B cell (primary cell): ENCODE results near the gene ARHGAP45. TPM values are rescaled to one million over a fixed set of nuclear protein-coding genes. Genes with fewer than 3 reads are reported as not detected.

Experiments
- ATAC-seq: fragments of 200-7000 bp; cut with Tn5 transposase; one replicate; pipeline ENCODE4 v1.10.0; 2021; ENCODE audit warnings: low read depth, mild to moderate bottlenecking, moderate number of reproducible peaks, moderate library complexity
- CTCF ChIA-PET: fragments of 350-600 bp; sonication (Branson Sonifier 250); formaldehyde crosslinking; loops from one replicate; lab custom pipeline; 2021; ENCODE audit warnings: antibody characterized with exemption, inconsistent platforms; lab: Charles Lee
- POLR2A ChIA-PET: fragments of 350-600 bp; sonication (Branson Sonifier 250); formaldehyde crosslinking; loops from one replicate; lab custom pipeline; 2021; ENCODE audit warnings: antibody characterized with exemption; lab: Charles Lee
- DNase-seq: peaks from one replicate; pipeline ENCODE4 v3.0.0; 2013
- H2AFZ ChIP-seq: 2 replicates; pipeline ENCODE4 v1.6.1; 2012; ENCODE audit warnings: mild to moderate bottlenecking, low read depth, low read length; ENCODE audit not compliant: insufficient read depth, poor library complexity, severe bottlenecking
- H3K27ac ChIP-seq, 2 donors: 1 replicate in 1 of 2; 2 replicates in 1 of 2; pipeline ENCODE4 v1.5.1; 2012 to 2013; ENCODE audit warnings: low read length in 2 of 2, mild to moderate bottlenecking in 2 of 2, moderate library complexity in 1 of 2
- H3K27me3 ChIP-seq, 4 experiments: fragments of 200-600 bp in 1 of 4; sonication (generic) in 1 of 4; replicated peaks in 1 of 4; 1 replicate in 2 of 4; 2 replicates in 2 of 4; pipeline versions ENCODE4 v1.6.1 to v1.7.0; 2013 to 2016; ENCODE audit warnings: low read length in 3 of 4, mild to moderate bottlenecking in 2 of 4, mixed read lengths in 1 of 4, moderate library complexity in 1 of 4; ENCODE audit not compliant: insufficient read depth in 4 of 4, control insufficient read depth in 3 of 4; ENCODE audit errors: control extremely low read depth in 1 of 4
- H3K36me3 ChIP-seq, 2 experiments: replicated peaks in 1 of 2; 1 replicate in 1 of 2; 2 replicates in 1 of 2; pipeline versions ENCODE4 v1.6.1 to v1.7.1; 2013; ENCODE audit warnings: low read length in 1 of 2; ENCODE audit not compliant: insufficient read depth in 2 of 2, control insufficient read depth in 1 of 2; ENCODE audit errors: control extremely low read depth in 1 of 2, extremely low read depth in 1 of 2
- H3K4me1 ChIP-seq, 2 donors: fragments of 200-600 bp in 1 of 2; sonication (generic) in 1 of 2; 1 replicate in 1 of 2; 2 replicates in 1 of 2; pipeline versions ENCODE4 v1.5.1 to v1.6.1; 2013 to 2017; ENCODE audit warnings: low read length in 2 of 2; ENCODE audit not compliant: control insufficient read depth in 2 of 2, insufficient read depth in 2 of 2
- H3K4me2 ChIP-seq: replicated peaks from 2 replicates; pipeline ENCODE3; 2012; ENCODE audit warnings: mild to moderate bottlenecking, low read depth, low read length; ENCODE audit not compliant: poor library complexity, severe bottlenecking
- H3K4me3 ChIP-seq, 5 experiments: fragments of 200-600 bp in 1 of 5; sonication (generic) in 1 of 5; 1 replicate in 3 of 5; 2 replicates in 2 of 5; pipeline versions ENCODE4 v1.5.1 to v1.7.0; 2011 to 2016; ENCODE audit warnings: low read length in 4 of 5, mild to moderate bottlenecking in 4 of 5, low read depth in 2 of 5, control low read depth in 1 of 5, moderate library complexity in 1 of 5; ENCODE audit not compliant: insufficient read depth in 1 of 5; ENCODE audit errors: control extremely low read depth in 1 of 5, extremely low read depth in 1 of 5
- H3K79me2 ChIP-seq: fragments of 200-600 bp; sonication (generic); one replicate; pipeline ENCODE4 v1.6.0; 2016; ENCODE audit warnings: low read length; ENCODE audit not compliant: control insufficient read depth, insufficient read depth
- H3K9ac ChIP-seq: fragments of 200-600 bp; sonication (generic); 2 replicates; pipeline ENCODE4 v1.6.1; 2017; ENCODE audit warnings: mild to moderate bottlenecking, low read length, moderate library complexity
- H3K9me3 ChIP-seq, 3 donors: one replicate each; pipeline versions ENCODE4 v1.6.1 to v1.7.1; 2013; ENCODE audit warnings: low read length in 2 of 3; ENCODE audit not compliant: control insufficient read depth in 2 of 3, insufficient read depth in 1 of 3; ENCODE audit errors: control extremely low read depth in 1 of 3
- H4K20me1 ChIP-seq: 2 replicates; pipeline ENCODE4 v1.6.0; 2012; ENCODE audit warnings: mild to moderate bottlenecking, low read length; ENCODE audit not compliant: insufficient read depth, control insufficient read depth, poor library complexity, severe bottlenecking
- H3K27ac Mint-ChIP-seq: one replicate; pipeline ENCODE4 v1.8.0; 2021; ENCODE audit warnings: mixed read lengths
- H3K27me3 Mint-ChIP-seq: one replicate; pipeline ENCODE4 v1.8.0; 2021; ENCODE audit warnings: mixed read lengths
- H3K4me1 Mint-ChIP-seq: one replicate; pipeline ENCODE4 v1.8.0; 2021; ENCODE audit warnings: mixed read lengths
- H3K4me3 Mint-ChIP-seq: one replicate; pipeline ENCODE4 v1.8.0; 2021; ENCODE audit warnings: mixed read lengths
- H3K9me3 Mint-ChIP-seq: one replicate; pipeline ENCODE4 v1.8.0; 2022; ENCODE audit warnings: mixed read lengths; ENCODE audit not compliant: insufficient read depth
- EZH2 ChIP-seq: IDR thresholded peaks from 2 replicates; pipeline ENCODE4 v1.6.1; 2012; ENCODE audit warnings: borderline replicate concordance, low read depth, mild to moderate bottlenecking, moderate library complexity, low read length; ENCODE audit not compliant: insufficient read depth, poor library complexity, severe bottlenecking
- WGBS: methylation state at CpG from one replicate; pipeline ENCODE4 v1.1.5; 2013; ENCODE audit warnings: missing lambda C conversion rate; ENCODE audit not compliant: insufficient coverage; 5-methylcytosine and 5-hydroxymethylcytosine counted together
- intact Hi-C: fragments of 100-400 bp; cut with micrococcal nuclease; formaldehyde crosslinking; loops from one replicate; pipeline ENCODE4 v1.10.0; 2022
- polyA plus RNA-seq: library from polyadenylated mRNA; depleted of rRNA; stranded (reverse); fragments of >200 nt; gene quantifications from 2 replicates; pipeline ENCODE4 v1.2.3, GENCODE V29; 2012
- total RNA-seq, 2 donors: library from RNA; stranded (reverse); fragments of 120-200 nt in 1 of 2; gene quantifications; 1 replicate in 1 of 2; 2 replicates in 1 of 2; pipeline versions ENCODE4 v1.2.3 to v1.2.4, GENCODE V29; 2013 to 2022
- TF ChIP-seq, protein P1 (sequence below): fragments of 200-600 bp; IDR thresholded peaks from one replicate; pipeline ENCODE4 v1.8.0; 2022; ENCODE audit warnings: antibody characterized with exemption, mild to moderate bottlenecking

Gene ARHGAP45
- total and polyA plus RNA-seq, 2 donors (not counting 1 experiment from before 2014, with no cell fraction given) = 488 to 490 TPM

DNA sequence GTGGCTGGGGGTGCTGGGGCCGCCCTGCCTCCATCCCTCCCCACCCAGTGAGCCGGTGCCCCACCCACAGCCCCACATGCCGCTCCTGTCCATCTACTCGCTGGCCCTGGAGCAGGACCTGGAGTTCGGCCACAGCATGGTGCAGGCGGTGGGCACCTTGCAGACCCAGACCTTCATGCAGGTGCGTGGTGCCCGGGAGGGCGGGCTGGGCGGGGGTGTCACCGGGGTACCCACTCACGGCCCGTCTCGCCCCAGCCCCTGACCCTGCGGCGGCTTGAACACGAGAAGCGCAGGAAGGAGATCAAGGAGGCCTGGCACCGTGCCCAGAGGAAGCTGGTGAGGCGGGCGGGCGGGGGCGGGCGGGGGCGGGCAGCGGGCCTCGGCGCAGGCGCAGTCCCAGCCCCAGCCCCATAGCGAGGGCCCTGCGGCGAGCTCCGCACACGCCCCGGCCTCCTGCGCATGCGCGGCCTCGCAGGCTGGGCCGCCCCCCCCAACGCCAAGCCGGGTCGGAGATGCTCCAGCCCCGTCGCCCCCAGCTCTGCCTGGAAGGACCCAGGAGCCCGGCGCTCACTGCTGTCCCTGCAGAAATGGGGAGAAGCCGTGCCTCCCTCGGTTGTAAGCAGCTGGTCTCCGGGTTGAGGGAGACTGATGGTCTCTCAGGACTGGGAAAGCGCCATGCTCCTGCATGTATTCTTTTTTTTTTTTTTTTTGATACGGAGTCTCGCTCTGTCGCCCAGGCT lies 7.7 kb downstream of the ARHGAP45 start:
- TF ChIP-seq, protein P1, sequence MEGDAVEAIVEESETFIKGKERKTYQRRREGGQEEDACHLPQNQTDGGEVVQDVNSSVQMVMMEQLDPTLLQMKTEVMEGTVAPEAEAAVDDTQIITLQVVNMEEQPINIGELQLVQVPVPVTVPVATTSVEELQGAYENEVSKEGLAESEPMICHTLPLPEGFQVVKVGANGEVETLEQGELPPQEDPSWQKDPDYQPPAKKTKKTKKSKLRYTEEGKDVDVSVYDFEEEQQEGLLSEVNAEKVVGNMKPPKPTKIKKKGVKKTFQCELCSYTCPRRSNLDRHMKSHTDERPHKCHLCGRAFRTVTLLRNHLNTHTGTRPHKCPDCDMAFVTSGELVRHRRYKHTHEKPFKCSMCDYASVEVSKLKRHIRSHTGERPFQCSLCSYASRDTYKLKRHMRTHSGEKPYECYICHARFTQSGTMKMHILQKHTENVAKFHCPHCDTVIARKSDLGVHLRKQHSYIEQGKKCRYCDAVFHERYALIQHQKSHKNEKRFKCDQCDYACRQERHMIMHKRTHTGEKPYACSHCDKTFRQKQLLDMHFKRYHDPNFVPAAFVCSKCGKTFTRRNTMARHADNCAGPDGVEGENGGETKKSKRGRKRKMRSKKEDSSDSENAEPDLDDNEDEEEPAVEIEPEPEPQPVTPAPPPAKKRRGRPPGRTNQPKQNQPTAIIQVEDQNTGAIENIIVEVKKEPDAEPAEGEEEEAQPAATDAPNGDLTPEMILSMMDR = no peak
- no peak for TF ChIP-seq EZH2
- DNase-seq (peak; percentile 93), ATAC-seq (peak; percentile 53)
- no peak overlapping the region for H2AFZ ChIP-seq
- ChIA-PET CTCF (interaction anchor here (0.6 to 6.9 kb wide), 11 partner anchors 8 to 192 kb away, joined by 3 to 56 read pairs (median 5); partner anchors contain the start of genes ARHGAP45 and WDR18), POLR2A (interaction anchor here (0.5 to 5.0 kb wide), 22 partner anchors 9 to 1631 kb away, joined by 3 to 67 read pairs (median 6); partner anchors contain the start of genes ABCA7, ARHGAP45, CIRBP and FAM174C)
- Mint-ChIP-seq H3K4me1 (peaks cover 48% of the 10 kb centered on the region), H3K27ac (peak overlapping the region; percentile 91), H3K4me3 (peak overlapping the region; percentile 66), H3K27me3 (no peaks in the 10 kb centered on the region), H3K9me3 (no peaks in the 10 kb centered on the region)
- peaks cover 64% of the 10 kb centered on the region for H4K20me1 ChIP-seq
- no peaks in the 10 kb centered on the region for H3K9me3 ChIP-seq
- H3K9ac ChIP-seq = peak overlapping the region; percentile 56
- H3K4me3 ChIP-seq = peak overlapping the region in 1 of 5 experiments; percentile 35
- peaks cover 77% of the 10 kb centered on the region for H3K79me2 ChIP-seq
- H3K4me2 ChIP-seq = peak overlapping the region; percentile 90
- H3K36me3 ChIP-seq = peaks cover 0 to 77% of the 10 kb centered on the region in 2 experiments
- no peaks in the 10 kb centered on the region for H3K27me3 ChIP-seq
- peak overlapping the region; percentile 7 to 19 for H3K27ac ChIP-seq
- WGBS = 6% methylated on average over 47 of the region's 54 CpGs
- H3K4me1 ChIP-seq = peaks cover 65 to 90% of the 10 kb centered on the region in 2 donors
- intact Hi-C loops = no loop called here

DNA sequence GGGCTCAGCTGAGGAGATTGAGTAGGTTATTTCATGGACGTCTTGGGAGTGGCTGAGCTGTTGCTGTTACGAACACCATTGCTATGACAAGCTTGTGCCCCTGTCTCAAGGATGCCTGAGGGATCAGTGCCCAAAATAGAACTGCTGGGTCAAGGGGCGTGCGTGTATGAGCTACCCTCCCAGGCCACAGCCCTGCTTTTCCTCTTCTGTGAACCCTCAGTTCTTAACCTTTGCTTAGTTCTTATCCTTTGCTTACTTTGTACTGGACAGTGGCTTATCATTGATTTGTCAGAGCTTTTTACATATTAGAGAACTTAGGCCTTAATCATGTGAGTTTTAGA lies 9.0 kb downstream of the ARHGAP45 start:
- TF ChIP-seq, protein P1 = no peak
- no peak for TF ChIP-seq EZH2
- WGBS = 96% methylated on average over 2 of the region's 4 CpGs
- H3K4me2 ChIP-seq = peak overlapping the region; percentile 90
- H3K27me3 ChIP-seq = no peaks in the 10 kb centered on the region
- DNase-seq (no peak), ATAC-seq (no peak)
- Mint-ChIP-seq H3K4me1 (peaks cover 52% of the 10 kb centered on the region), H3K4me3 (peak overlapping the region; percentile 66), H3K27me3 (no peaks in the 10 kb centered on the region), H3K27ac (peak overlapping the region; percentile 91), H3K9me3 (no peaks in the 10 kb centered on the region)
- H3K4me1 ChIP-seq = peaks cover 60 to 90% of the 10 kb centered on the region in 2 donors
- H3K27ac ChIP-seq = peak overlapping the region; percentile 86 to 87
- no peak overlapping the region for H3K9ac ChIP-seq
- H2AFZ ChIP-seq = no peak overlapping the region
- H4K20me1 ChIP-seq = peaks cover 67% of the 10 kb centered on the region
- peaks cover 0 to 80% of the 10 kb centered on the region in 2 experiments for H3K36me3 ChIP-seq
- peak overlapping the region in 1 of 5 experiments; percentile 26 for H3K4me3 ChIP-seq
- POLR2A ChIA-PET = interaction anchor here (0.6 to 5.0 kb wide), 11 partner anchors 10 to 170 kb away, joined by 3 to 67 read pairs (median 5); partner anchors contain the start of genes ABCA7, ARHGAP45, CNN2 and WDR18
- CTCF ChIA-PET = interaction anchor here (1.0 to 6.9 kb wide), 7 partner anchors 9 to 53 kb away, joined by 4 to 56 read pairs (median 8); partner anchors contain the start of genes ABCA7 and ARHGAP45
- H3K79me2 ChIP-seq = peaks cover 77% of the 10 kb centered on the region
- H3K9me3 ChIP-seq = no peaks in the 10 kb centered on the region
- intact Hi-C loops = loop anchor here (2.0 kb wide), 1 partner anchor 37 kb away; no protein-coding TSS in a partner anchor
